ENCODE data around the gene SPESP1. TPM values are rescaled to one million over a fixed set of nuclear protein-coding genes. Genes with fewer than 3 reads are reported as not detected.
"Not testable (repeated sequence)": the region's sequence is repeated elsewhere in the genome, so short reads cannot be mapped to it uniquely, and the experiment has no call there.

The SPESP1 gene
- polyA plus RNA-seq, 1 donor (not counting 4 experiments of a cell fraction or from before 2014, with no cell fraction given) = 5.3 TPM

DNA sequence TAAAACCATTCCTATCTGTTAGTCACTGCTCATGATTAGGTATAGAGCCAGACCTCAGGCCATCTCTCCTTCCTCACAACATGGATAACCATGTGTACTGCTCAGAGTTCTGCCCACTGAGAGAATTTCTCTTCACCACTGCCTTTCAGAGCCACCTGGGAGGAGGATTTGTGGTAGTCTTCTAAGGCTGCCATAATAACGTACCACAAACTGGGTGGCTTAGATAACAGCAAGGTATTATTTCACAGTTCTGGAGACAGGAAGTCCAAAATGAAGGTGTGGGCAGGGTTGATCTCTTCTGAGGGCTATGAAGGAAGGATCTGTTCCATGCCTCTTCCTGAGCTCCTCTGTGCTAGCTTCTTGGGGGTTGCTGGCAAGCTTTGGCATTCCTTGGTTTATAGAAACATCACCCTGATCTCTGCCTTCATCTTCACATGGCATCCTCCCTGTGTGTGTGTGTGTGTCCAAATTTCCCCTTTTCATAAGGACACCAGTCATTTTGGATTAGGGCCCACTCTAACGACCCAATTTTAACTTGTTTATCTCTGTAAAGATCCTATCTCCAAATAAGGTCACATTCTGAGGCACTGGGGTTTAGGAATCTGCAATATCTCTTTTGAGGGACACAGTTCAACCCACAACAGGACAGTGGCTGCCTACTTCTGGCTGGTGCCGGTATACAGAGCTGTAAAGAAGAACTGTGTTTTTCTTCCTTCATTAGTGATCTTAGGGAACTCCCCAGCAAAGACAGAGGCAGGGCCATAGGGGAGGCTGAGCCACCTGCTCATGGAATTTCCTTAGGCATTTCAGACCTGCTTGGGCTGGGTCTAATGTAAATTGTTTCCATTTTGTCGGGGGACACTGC lies 42.1 kb downstream of the SPESP1 start:
- H3K27ac ChIP-seq (ENCODE audit: control insufficient read depth, insufficient read depth, low read length) = no peak overlapping the region
- no peak for TF ChIP-seq EZH2 (IDR thresholded peaks at IDR 0.05; ENCODE audit: low read length)
- TF ChIP-seq, protein P1, sequence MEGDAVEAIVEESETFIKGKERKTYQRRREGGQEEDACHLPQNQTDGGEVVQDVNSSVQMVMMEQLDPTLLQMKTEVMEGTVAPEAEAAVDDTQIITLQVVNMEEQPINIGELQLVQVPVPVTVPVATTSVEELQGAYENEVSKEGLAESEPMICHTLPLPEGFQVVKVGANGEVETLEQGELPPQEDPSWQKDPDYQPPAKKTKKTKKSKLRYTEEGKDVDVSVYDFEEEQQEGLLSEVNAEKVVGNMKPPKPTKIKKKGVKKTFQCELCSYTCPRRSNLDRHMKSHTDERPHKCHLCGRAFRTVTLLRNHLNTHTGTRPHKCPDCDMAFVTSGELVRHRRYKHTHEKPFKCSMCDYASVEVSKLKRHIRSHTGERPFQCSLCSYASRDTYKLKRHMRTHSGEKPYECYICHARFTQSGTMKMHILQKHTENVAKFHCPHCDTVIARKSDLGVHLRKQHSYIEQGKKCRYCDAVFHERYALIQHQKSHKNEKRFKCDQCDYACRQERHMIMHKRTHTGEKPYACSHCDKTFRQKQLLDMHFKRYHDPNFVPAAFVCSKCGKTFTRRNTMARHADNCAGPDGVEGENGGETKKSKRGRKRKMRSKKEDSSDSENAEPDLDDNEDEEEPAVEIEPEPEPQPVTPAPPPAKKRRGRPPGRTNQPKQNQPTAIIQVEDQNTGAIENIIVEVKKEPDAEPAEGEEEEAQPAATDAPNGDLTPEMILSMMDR (optimal IDR thresholded peaks at IDR 0.05 in 1 of 3, IDR thresholded peaks at IDR 0.05 in 1 of 3, conservative IDR thresholded peaks at IDR 0.05 in 1 of 3; ENCODE audit: extremely low read depth in 1 of 3, insufficient read depth in 2 of 3, low read length in 3 of 3) = no peak
- H3K9me1 ChIP-seq (ENCODE audit: control insufficient read depth, extremely low read depth, insufficient read depth, low read length) = no peaks in the 10 kb centered on the region
- H4K20me1 ChIP-seq (ENCODE audit: control insufficient read depth, extremely low read depth, insufficient read depth, low read length) = no peaks in the 10 kb centered on the region
- DNase-seq (ENCODE audit: low read depth, low spot score) = no peak
- FAIRE-seq = no peak
- H3K9ac ChIP-seq (ENCODE audit: control insufficient read depth, extremely low read depth, insufficient read depth, low read length) = no peak overlapping the region
- no peaks in the 10 kb centered on the region for H3K36me3 ChIP-seq (ENCODE audit: control insufficient read depth in 2 of 2, extremely low read depth in 1 of 2, insufficient read depth in 2 of 2, low read length in 2 of 2)
- no peak overlapping the region for H3K4me2 ChIP-seq (ENCODE audit: control insufficient read depth, extremely low read depth, insufficient read depth, low read depth, low read length)
- H3K27me3 ChIP-seq (ENCODE audit: control insufficient read depth, extremely low read depth, insufficient read depth, low read length) = peaks cover 3% of the 10 kb centered on the region
- H3K9me3 ChIP-seq (ENCODE audit: control insufficient read depth, low read depth, low read length) = no peaks in the 10 kb centered on the region
- H3K79me2 ChIP-seq (ENCODE audit: control insufficient read depth, insufficient read depth, low read length) = no peaks in the 10 kb centered on the region
- H3K4me3 ChIP-seq (ENCODE audit: control insufficient read depth in 2 of 3, extremely low read depth in 1 of 3, insufficient read depth in 2 of 3, low read depth in 1 of 3, low read length in 3 of 3) = no peak overlapping the region
- no peak overlapping the region for H2AFZ ChIP-seq (ENCODE audit: control insufficient read depth, low read length)
- H3K4me1 ChIP-seq (ENCODE audit: control insufficient read depth, extremely low read depth, insufficient read depth, low read length) = no peaks in the 10 kb centered on the region
- dilution Hi-C loops (cut with MboI; ENCODE audit: extremely low pct_ligation_motif_present, low sequenced_read_pairs) = no loop called here

- H2AFZ ChIP-seq (ENCODE audit: control insufficient read depth, low read length); H3K4me1 ChIP-seq (ENCODE audit: control insufficient read depth, extremely low read depth, insufficient read depth, low read length); H3K27me3 ChIP-seq (ENCODE audit: control insufficient read depth, extremely low read depth, insufficient read depth, low read length); dilution Hi-C loops (cut with MboI; ENCODE audit: extremely low pct_ligation_motif_present, low sequenced_read_pairs); H3K36me3 ChIP-seq (ENCODE audit: control insufficient read depth in 2 of 2, extremely low read depth in 1 of 2, insufficient read depth in 2 of 2, low read length in 2 of 2); H4K20me1 ChIP-seq (ENCODE audit: control insufficient read depth, extremely low read depth, insufficient read depth, low read length); H3K9me1 ChIP-seq (ENCODE audit: control insufficient read depth, extremely low read depth, insufficient read depth, low read length); H3K9ac ChIP-seq (ENCODE audit: control insufficient read depth, extremely low read depth, insufficient read depth, low read length); DNase-seq (ENCODE audit: low read depth, low spot score); FAIRE-seq; H3K79me2 ChIP-seq (ENCODE audit: control insufficient read depth, insufficient read depth, low read length); H3K4me2 ChIP-seq (ENCODE audit: control insufficient read depth, extremely low read depth, insufficient read depth, low read depth, low read length); H3K9me3 ChIP-seq (ENCODE audit: control insufficient read depth, low read depth, low read length); H3K27ac ChIP-seq (ENCODE audit: control insufficient read depth, insufficient read depth, low read length); H3K4me3 ChIP-seq (ENCODE audit: control insufficient read depth in 2 of 3, extremely low read depth in 1 of 3, insufficient read depth in 2 of 3, low read depth in 1 of 3, low read length in 3 of 3): not testable (repeated sequence)
These were observed 45.4 kb downstream of the SPESP1 start for GRCh38 chr15:68975651-68976160.

DNA sequence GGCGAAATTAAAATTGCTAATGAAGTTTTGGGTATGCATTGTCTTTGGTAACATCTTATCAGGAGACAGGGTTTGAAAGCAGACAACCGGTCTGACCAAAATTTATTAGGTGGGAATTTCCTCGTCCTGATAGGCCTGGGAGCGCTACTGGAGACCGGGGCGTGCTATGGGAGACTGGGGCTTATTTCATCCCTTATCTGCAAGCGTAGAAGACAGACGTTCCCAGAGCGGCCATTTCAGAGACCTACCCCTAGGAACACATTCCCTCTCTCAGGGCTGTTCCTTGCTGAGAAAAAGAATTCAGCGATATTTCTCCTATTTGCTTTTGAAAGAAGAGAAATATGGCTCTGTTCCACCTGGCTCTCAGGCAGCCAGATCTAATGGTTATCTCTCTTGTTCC lies 47.1 kb downstream of the SPESP1 start:
- H3K9me3 ChIP-seq (ENCODE audit: control insufficient read depth, low read depth, low read length); H3K4me3 ChIP-seq (ENCODE audit: control insufficient read depth in 2 of 3, extremely low read depth in 1 of 3, insufficient read depth in 2 of 3, low read depth in 1 of 3, low read length in 3 of 3); H3K4me2 ChIP-seq (ENCODE audit: control insufficient read depth, extremely low read depth, insufficient read depth, low read depth, low read length); H2AFZ ChIP-seq (ENCODE audit: control insufficient read depth, low read length); H3K4me1 ChIP-seq (ENCODE audit: control insufficient read depth, extremely low read depth, insufficient read depth, low read length); FAIRE-seq; H3K9ac ChIP-seq (ENCODE audit: control insufficient read depth, extremely low read depth, insufficient read depth, low read length); H3K79me2 ChIP-seq (ENCODE audit: control insufficient read depth, insufficient read depth, low read length); H3K27ac ChIP-seq (ENCODE audit: control insufficient read depth, insufficient read depth, low read length); H4K20me1 ChIP-seq (ENCODE audit: control insufficient read depth, extremely low read depth, insufficient read depth, low read length); H3K36me3 ChIP-seq (ENCODE audit: control insufficient read depth in 2 of 2, extremely low read depth in 1 of 2, insufficient read depth in 2 of 2, low read length in 2 of 2); dilution Hi-C loops (cut with MboI; ENCODE audit: extremely low pct_ligation_motif_present, low sequenced_read_pairs); DNase-seq (ENCODE audit: low read depth, low spot score); H3K9me1 ChIP-seq (ENCODE audit: control insufficient read depth, extremely low read depth, insufficient read depth, low read length); H3K27me3 ChIP-seq (ENCODE audit: control insufficient read depth, extremely low read depth, insufficient read depth, low read length): not testable (repeated sequence)

All from keratinocyte (primary cell).